HG03432 (cell line): Measurements from ENCODE around the gene SIAH1.
"Not testable (repeated sequence)": the region's sequence is repeated elsewhere in the genome, so short reads cannot be mapped to it uniquely, and the experiment has no call there.

Source experiments
- ATAC-seq: cut with Tn5 transposase; IDR thresholded peaks from one replicate; pipeline ENCODE4 v1.9.1; 2021; ENCODE audit warnings: mild to moderate bottlenecking, moderate library complexity; ENCODE audit not compliant: unreplicated experiment

SIAH1 gene

GRCh38 chr16:48367441-48368049, 17.7 kb downstream of the SIAH1 start:
- ATAC-seq = no peak

- ATAC-seq = peak; percentile 64
These were observed 18.8 kb downstream of the SIAH1 start for GRCh38 chr16:48366165-48367093.

- peak; percentile 94 for ATAC-seq
These were observed 19.5 kb downstream of the SIAH1 start for GRCh38 chr16:48365601-48366164.

GRCh38 chr16:48365025-48365600, 20.1 kb downstream of the SIAH1 start:
- no peak for ATAC-seq

- ATAC-seq = no peak
These were observed 23.6 kb downstream of the SIAH1 start for GRCh38 chr16:48361540-48362144.

- ATAC-seq = no peak
These were observed 24.2 kb downstream of the SIAH1 start for GRCh38 chr16:48361012-48361411.

- ATAC-seq = no peak
These were observed 25.2 kb downstream of the SIAH1 start for GRCh38 chr16:48359983-48360382.

GRCh38 chr16:48358419-48358818, 26.8 kb downstream of the SIAH1 start:
- ATAC-seq = no peak

GRCh38 chr16:48356633-48357376, 28.4 kb downstream of the SIAH1 start:
- no peak for ATAC-seq

- ATAC-seq = no peak
These were observed 30.0 kb downstream of the SIAH1 start for GRCh38 chr16:48354877-48355855.

GRCh38 chr16:48354385-48354784, 30.8 kb downstream of the SIAH1 start:
- ATAC-seq = not testable (repeated sequence)

GRCh38 chr16:48353565-48354163, 31.5 kb downstream of the SIAH1 start:
- peak; percentile 78 for ATAC-seq

- ATAC-seq = no peak
These were observed 32.4 kb downstream of the SIAH1 start for GRCh38 chr16:48352648-48353390.

GRCh38 chr16:48350736-48351135, 34.5 kb downstream of the SIAH1 start:
- no peak for ATAC-seq

- no peak for ATAC-seq
These were observed 37.2 kb downstream of the SIAH1 start for GRCh38 chr16:48347980-48348379.

GRCh38 chr16:48347191-48347865, 37.9 kb downstream of the SIAH1 start:
- ATAC-seq = no peak

- no peak for ATAC-seq
These were observed 42.6 kb downstream of the SIAH1 start for GRCh38 chr16:48342591-48342990.

- ATAC-seq = no peak
These were observed 45.2 kb downstream of the SIAH1 start for GRCh38 chr16:48340054-48340453.
